HepG2 (cell line): ENCODE results near the gene CEBPG. TPM values are rescaled to one million over a fixed set of nuclear protein-coding genes. Genes with fewer than 3 reads are reported as not detected.

Source experiments
- ATAD3A ChIP-seq: sonication (generic); formaldehyde crosslinking; IDR thresholded peaks from 2 replicates; pipeline ENCODE4 v1.4.0; 2020; ENCODE audit warnings: missing genetic modification reagents
- BRD4 ChIP-seq: sonication (generic); formaldehyde crosslinking; IDR thresholded peaks from 2 replicates; pipeline ENCODE4 v1.4.0; 2020; ENCODE audit warnings: missing genetic modification reagents
- ELF4 ChIP-seq: sonication (generic); formaldehyde crosslinking; IDR thresholded peaks from 2 replicates; pipeline ENCODE4 v1.5.0; 2020; ENCODE audit warnings: missing genetic modification reagents, mild to moderate bottlenecking, moderate library complexity, borderline replicate concordance
- FOXC1 ChIP-seq: sonication (generic); formaldehyde crosslinking; IDR thresholded peaks from 2 replicates; pipeline ENCODE4 v1.8.0; 2022; ENCODE audit warnings: mild to moderate bottlenecking, missing genetic modification reagents, borderline replicate concordance
- HNRNPL ChIP-seq: fragments of 200-400 bp; formaldehyde crosslinking; IDR thresholded peaks from 2 replicates; pipeline ENCODE4 v1.6.1; 2017; ENCODE audit warnings: mild to moderate bottlenecking, low read depth, low read length
- HOXA7 ChIP-seq: sonication (generic); formaldehyde crosslinking; IDR thresholded peaks from 2 replicates; pipeline ENCODE4 v1.8.1; 2022; ENCODE audit warnings: mild to moderate bottlenecking, missing genetic modification reagents, moderate library complexity
- MAFF ChIP-seq: IDR thresholded peaks from 2 replicates; pipeline ENCODE4 v1.6.1; 2011; ENCODE audit warnings: low read depth, low read length, improper control_type of control experiment
- NFE2L1 ChIP-seq: sonication (generic); formaldehyde crosslinking; IDR thresholded peaks from 2 replicates; pipeline ENCODE4 v1.4.0; 2020; ENCODE audit warnings: missing genetic modification reagents, mild to moderate bottlenecking, borderline replicate concordance
- PATZ1 ChIP-seq: sonication (generic); formaldehyde crosslinking; IDR thresholded peaks from 2 replicates; pipeline ENCODE4 v1.4.0; 2020; ENCODE audit warnings: missing genetic modification reagents
- PCBP2 ChIP-seq: fragments of 200-400 bp; formaldehyde crosslinking; optimal IDR thresholded peaks from 2 replicates; pipeline ENCODE3; 2018; ENCODE audit warnings: low read length, low read depth; ENCODE audit not compliant: poor library complexity, severe bottlenecking
- RAD21 ChIP-seq: fragments of 450-650 bp; formaldehyde crosslinking; IDR thresholded peaks from 2 replicates; pipeline ENCODE4 v1.5.0; 2020; ENCODE audit warnings: mild to moderate bottlenecking
- RBFOX2 ChIP-seq: fragments of 200-400 bp; formaldehyde crosslinking; IDR thresholded peaks from 2 replicates; pipeline ENCODE4 v1.6.1; 2017; ENCODE audit warnings: low read depth, mild to moderate bottlenecking, low read length
- SAP130 ChIP-seq: IDR thresholded peaks from 2 replicates; pipeline ENCODE4 v1.6.1; 2016; ENCODE audit warnings: low read depth
- SSRP1 ChIP-seq: IDR thresholded peaks from 2 replicates; pipeline ENCODE4 v1.6.1; 2016; ENCODE audit warnings: control low read depth
- STAG1 ChIP-seq: sonication (generic); formaldehyde crosslinking; IDR thresholded peaks from 2 replicates; pipeline ENCODE4 v1.4.0; 2020; ENCODE audit warnings: missing genetic modification reagents
- TAF15 ChIP-seq: fragments of 200-400 bp; formaldehyde crosslinking; IDR thresholded peaks from one replicate; pipeline ENCODE4 v1.6.1; 2018; ENCODE audit warnings: mild to moderate bottlenecking, low read depth, low read length; ENCODE audit not compliant: poor library complexity, severe bottlenecking
- TFAP4 ChIP-seq: sonication (generic); IDR thresholded peaks from 2 replicates; pipeline ENCODE4 v1.6.1; 2016; ENCODE audit warnings: low read depth, borderline replicate concordance
- ZNF143 ChIP-seq: sonication (generic); formaldehyde crosslinking; IDR thresholded peaks from 2 replicates; pipeline ENCODE4 v1.4.0; 2020; ENCODE audit warnings: missing genetic modification reagents
- ZNF232 ChIP-seq: sonication (generic); formaldehyde crosslinking; IDR thresholded peaks from 2 replicates; pipeline ENCODE4 v1.4.0; 2020; ENCODE audit warnings: missing genetic modification reagents, borderline replicate concordance
- ZNF343 ChIP-seq: sonication (generic); formaldehyde crosslinking; IDR thresholded peaks from 2 replicates; pipeline ENCODE4 v1.4.0; 2020; ENCODE audit warnings: mild to moderate bottlenecking, missing genetic modification reagents
- ZNF431 ChIP-seq: sonication (generic); formaldehyde crosslinking; IDR thresholded peaks from 2 replicates; pipeline ENCODE4 v1.9.0; 2022; ENCODE audit warnings: missing genetic modification reagents, low read depth, mild to moderate bottlenecking, borderline replicate concordance
- ZNF460 ChIP-seq: sonication (generic); formaldehyde crosslinking; IDR thresholded peaks from 2 replicates; pipeline ENCODE4 v1.5.1; 2020; ENCODE audit warnings: missing genetic modification reagents, mild to moderate bottlenecking, borderline replicate concordance
- ZNF562 ChIP-seq: sonication (generic); formaldehyde crosslinking; IDR thresholded peaks from 2 replicates; pipeline ENCODE4 v1.8.0; 2022; ENCODE audit warnings: missing genetic modification reagents, borderline replicate concordance
- ZNF567 ChIP-seq: sonication (generic); formaldehyde crosslinking; IDR thresholded peaks from 2 replicates; pipeline ENCODE4 v1.8.1; 2023; ENCODE audit warnings: mild to moderate bottlenecking, missing genetic modification reagents, borderline replicate concordance
- ZNF674 ChIP-seq: sonication (generic); formaldehyde crosslinking; IDR thresholded peaks from 2 replicates; pipeline ENCODE4 v1.5.0; 2020; ENCODE audit warnings: low read depth, mild to moderate bottlenecking, missing genetic modification reagents
- ZNF776 ChIP-seq: sonication (generic); formaldehyde crosslinking; IDR thresholded peaks from 2 replicates; pipeline ENCODE4 v1.4.0; 2020; ENCODE audit warnings: mild to moderate bottlenecking, missing genetic modification reagents
- ZNF780A ChIP-seq: sonication (generic); formaldehyde crosslinking; IDR thresholded peaks from 2 replicates; pipeline ENCODE4 v1.8.0; 2022; ENCODE audit warnings: mild to moderate bottlenecking, missing genetic modification reagents, moderate library complexity
- ZNF782 ChIP-seq: sonication (generic); formaldehyde crosslinking; IDR thresholded peaks from 2 replicates; pipeline ENCODE4 v1.4.0; 2020; ENCODE audit warnings: missing genetic modification reagents, mild to moderate bottlenecking, borderline replicate concordance
- ZNF839 ChIP-seq: sonication (generic); formaldehyde crosslinking; IDR thresholded peaks from 2 replicates; pipeline ENCODE4 v1.4.0; 2020; ENCODE audit warnings: missing genetic modification reagents, mild to moderate bottlenecking, borderline replicate concordance
- polyA plus RNA-seq, 8 experiments: library from polyadenylated mRNA; depleted of rRNA in 3 of 8; stranded (reverse) in 7 of 8; unstranded in 1 of 8; fragments of >200 nt; fragmentation: Illumina TruSeq in 4 of 8; extraction: Trizol in 4 of 8; gene quantifications; 2 replicates each; pipeline versions ENCODE4 v1.2.1 to v1.2.3, GENCODE V29; 2011 to 2016; ENCODE audit warnings: low read depth in 4 of 8, missing spikeins in 1 of 8, mixed read lengths in 1 of 8; ENCODE audit not compliant: insufficient read depth in 1 of 8
- total RNA-seq, 5 experiments: library from RNA; depleted of rRNA; stranded (reverse); fragments of >200 nt; fragmentation: Illumina TruSeq; extraction: Trizol; gene quantifications; 2 replicates each; pipeline ENCODE4 v1.2.3, GENCODE V29; 2016; ENCODE audit warnings: low read depth in 1 of 5

Gene CEBPG
- total and polyA plus RNA-seq, 2 of the 13 experiments (the other 11 are each of a cell fraction or from before 2014, with no cell fraction given) = 25.7 to 34.3 TPM

GRCh38 chr19:33402421-33403220, 29.1 kb downstream of the CEBPG start (continued):
- TF ChIP-seq RAD21 (CRISPR knock-in tag) (peak; percentile 49), ZNF674 (CRISPR knock-in tag) (peak; percentile 1; the same call in 1 of the 2 replicates), ZNF776 (CRISPR knock-in tag) (0 out of 2 replicates have a peak, but pooled peaks have one; percentile 26), MAFF (no peak), ZNF143 (peak; percentile 29; the same call in 1 of the 2 replicates), ZNF782 (CRISPR knock-in tag) (peak; percentile 74; the same call in 1 of the 2 replicates), ZNF839 (CRISPR knock-in tag) (0 out of 2 replicates have a peak, but pooled peaks have one; percentile 20), FOXC1 (CRISPR knock-in tag) (0 out of 2 replicates have a peak, but pooled peaks have one; percentile 37), NFE2L1 (peak; percentile 53; the same call in 1 of the 2 replicates), TAF15 (peak; percentile 11), RBFOX2 (0 out of 2 replicates have a peak, but pooled peaks have one; percentile 25), ZNF431 (CRISPR knock-in tag) (no peak), ZNF460 (no peak), BRD4 (CRISPR knock-in tag) (peak; percentile 84), HOXA7 (no peak), ZNF562 (CRISPR knock-in tag) (no peak), SAP130 (CRISPR knock-in tag) (0 out of 2 replicates have a peak, but pooled peaks have one; percentile 13), SSRP1 (no peak), HNRNPL (peak; percentile 97), PATZ1 (CRISPR knock-in tag) (peak; percentile 62), ZNF232 (CRISPR knock-in tag) (0 out of 2 replicates have a peak, but pooled peaks have one; percentile 59), STAG1 (CRISPR knock-in tag) (peak; percentile 51), PCBP2 (no peak), ZNF343 (CRISPR knock-in tag) (no peak), ELF4 (CRISPR knock-in tag) (no peak), ZNF780A (CRISPR knock-in tag) (0 out of 2 replicates have a peak, but pooled peaks have one; percentile 17), ZNF567 (CRISPR knock-in tag) (no peak), TFAP4 (0 out of 2 replicates have a peak, but pooled peaks have one; percentile 11), ATAD3A (CRISPR knock-in tag) (no peak)
